ENCODE measurements around the gene ARFIP2.
A peak's percentile ranks its signal among the peaks of the same experiment; 100 is the strongest.

Gene ARFIP2

DNA sequence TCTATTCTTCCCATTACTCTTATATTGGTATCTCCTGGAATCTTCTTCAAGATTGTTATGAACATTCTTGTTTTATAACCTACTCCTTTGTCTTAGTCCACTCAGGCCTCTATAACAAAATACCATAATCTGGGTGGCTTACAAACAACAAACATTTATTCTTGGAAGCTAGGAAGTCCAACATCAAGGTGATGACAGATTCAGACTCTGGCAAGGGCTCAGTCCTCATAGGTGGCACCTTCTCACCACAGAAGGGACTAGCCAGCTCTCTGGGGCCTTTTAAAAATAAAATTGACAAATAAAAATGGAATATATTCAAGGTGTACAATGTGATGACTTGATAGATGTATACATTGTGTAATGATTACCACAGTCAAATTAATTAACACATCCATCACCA is 35.7 kb upstream of the ARFIP2 start:
- H3K27ac ChIP-seq, result no peak overlapping the region
- TF ChIP-seq, protein P1, sequence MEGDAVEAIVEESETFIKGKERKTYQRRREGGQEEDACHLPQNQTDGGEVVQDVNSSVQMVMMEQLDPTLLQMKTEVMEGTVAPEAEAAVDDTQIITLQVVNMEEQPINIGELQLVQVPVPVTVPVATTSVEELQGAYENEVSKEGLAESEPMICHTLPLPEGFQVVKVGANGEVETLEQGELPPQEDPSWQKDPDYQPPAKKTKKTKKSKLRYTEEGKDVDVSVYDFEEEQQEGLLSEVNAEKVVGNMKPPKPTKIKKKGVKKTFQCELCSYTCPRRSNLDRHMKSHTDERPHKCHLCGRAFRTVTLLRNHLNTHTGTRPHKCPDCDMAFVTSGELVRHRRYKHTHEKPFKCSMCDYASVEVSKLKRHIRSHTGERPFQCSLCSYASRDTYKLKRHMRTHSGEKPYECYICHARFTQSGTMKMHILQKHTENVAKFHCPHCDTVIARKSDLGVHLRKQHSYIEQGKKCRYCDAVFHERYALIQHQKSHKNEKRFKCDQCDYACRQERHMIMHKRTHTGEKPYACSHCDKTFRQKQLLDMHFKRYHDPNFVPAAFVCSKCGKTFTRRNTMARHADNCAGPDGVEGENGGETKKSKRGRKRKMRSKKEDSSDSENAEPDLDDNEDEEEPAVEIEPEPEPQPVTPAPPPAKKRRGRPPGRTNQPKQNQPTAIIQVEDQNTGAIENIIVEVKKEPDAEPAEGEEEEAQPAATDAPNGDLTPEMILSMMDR (conservative IDR thresholded peaks at IDR 0.05), result no peak

DNA sequence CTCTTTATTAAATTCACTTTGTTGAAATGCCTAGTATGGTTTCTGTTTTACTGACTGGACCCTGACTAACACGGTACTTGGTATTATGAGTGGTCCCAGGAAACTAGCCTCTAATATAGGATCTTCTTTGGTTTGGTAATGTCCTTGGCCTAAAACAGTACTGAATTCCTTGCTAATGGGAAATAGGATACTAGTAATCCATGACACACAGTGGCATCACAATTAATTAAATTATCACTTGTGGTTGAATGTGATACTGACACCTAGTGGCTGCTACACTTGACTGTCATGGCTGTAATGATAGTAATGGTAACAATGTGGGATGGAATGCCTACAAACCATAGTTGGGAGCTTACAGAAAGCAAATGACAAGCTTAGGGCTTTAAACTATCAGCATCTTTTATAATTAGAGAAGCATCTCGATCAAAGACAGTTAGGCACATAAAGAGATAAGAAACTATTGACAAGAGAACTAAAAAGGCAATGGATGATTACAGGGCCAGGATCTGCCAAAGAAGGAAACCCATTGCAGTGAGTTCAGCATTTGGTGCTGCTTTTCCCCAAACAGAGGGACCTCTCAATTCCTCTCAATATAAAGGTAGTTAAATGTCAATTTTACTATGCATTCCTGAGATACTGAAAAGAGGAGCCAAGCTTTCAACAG is 24.6 kb upstream of the ARFIP2 start:
- TF ChIP-seq, protein P1 (conservative IDR thresholded peaks at IDR 0.05), result peak; percentile 90
- H3K27ac ChIP-seq, result no peak overlapping the region

DNA sequence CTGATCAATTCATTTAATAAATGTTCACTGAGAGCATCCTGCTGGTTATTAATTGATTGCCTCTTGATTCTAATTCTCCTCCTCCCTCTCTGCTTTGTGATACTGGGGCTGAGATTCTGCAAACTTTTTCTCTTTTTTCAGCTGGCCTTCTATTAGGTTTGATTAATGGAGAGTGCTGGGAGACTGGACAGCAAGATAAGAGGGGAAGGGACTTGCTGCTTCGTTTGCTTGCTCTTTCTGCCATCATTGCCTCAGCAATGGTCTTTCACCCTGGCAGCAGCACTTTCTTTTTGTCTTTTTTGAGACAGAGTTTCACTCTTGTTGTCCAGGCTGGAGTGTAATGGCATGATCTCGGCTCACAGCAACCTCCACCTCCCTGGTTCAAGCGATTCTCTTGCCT is 23.0 kb upstream of the ARFIP2 start:
- H3K27ac ChIP-seq, result no peak overlapping the region
- TF ChIP-seq, protein P1 (conservative IDR thresholded peaks at IDR 0.05), result no peak

DNA sequence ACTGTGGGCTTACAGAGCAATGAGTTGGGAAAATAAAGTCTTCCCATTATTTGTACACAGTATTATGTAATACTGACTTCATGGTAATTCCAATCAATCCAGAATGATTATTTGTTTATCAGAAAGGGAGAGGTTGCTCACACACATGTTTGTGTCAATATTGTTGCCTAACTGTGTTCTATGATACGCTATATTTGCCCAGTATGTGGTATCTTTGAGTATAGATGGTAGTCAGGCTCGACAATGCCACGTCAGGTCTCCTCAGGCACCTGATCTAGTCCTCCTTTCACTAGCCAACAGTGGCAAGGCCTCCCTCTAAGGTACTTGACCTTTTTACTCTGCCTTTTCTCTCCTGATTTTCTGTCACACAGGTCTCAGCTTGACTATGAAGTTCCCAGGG is 21.3 kb upstream of the ARFIP2 start:
- no peak overlapping the region for H3K27ac ChIP-seq
- TF ChIP-seq, protein P1 (conservative IDR thresholded peaks at IDR 0.05), result no peak

- TF ChIP-seq, protein P1 (conservative IDR thresholded peaks at IDR 0.05), result no peak
- H3K27ac ChIP-seq, result no peak overlapping the region
Observed at GRCh38 chr11:6498544-6498943, 17.4 kb upstream of the ARFIP2 start.

- TF ChIP-seq, protein P1 (conservative IDR thresholded peaks at IDR 0.05), result no peak
- H3K27ac ChIP-seq, result no peak overlapping the region
Observed at GRCh38 chr11:6498121-6498520, 17.0 kb upstream of the ARFIP2 start.

DNA sequence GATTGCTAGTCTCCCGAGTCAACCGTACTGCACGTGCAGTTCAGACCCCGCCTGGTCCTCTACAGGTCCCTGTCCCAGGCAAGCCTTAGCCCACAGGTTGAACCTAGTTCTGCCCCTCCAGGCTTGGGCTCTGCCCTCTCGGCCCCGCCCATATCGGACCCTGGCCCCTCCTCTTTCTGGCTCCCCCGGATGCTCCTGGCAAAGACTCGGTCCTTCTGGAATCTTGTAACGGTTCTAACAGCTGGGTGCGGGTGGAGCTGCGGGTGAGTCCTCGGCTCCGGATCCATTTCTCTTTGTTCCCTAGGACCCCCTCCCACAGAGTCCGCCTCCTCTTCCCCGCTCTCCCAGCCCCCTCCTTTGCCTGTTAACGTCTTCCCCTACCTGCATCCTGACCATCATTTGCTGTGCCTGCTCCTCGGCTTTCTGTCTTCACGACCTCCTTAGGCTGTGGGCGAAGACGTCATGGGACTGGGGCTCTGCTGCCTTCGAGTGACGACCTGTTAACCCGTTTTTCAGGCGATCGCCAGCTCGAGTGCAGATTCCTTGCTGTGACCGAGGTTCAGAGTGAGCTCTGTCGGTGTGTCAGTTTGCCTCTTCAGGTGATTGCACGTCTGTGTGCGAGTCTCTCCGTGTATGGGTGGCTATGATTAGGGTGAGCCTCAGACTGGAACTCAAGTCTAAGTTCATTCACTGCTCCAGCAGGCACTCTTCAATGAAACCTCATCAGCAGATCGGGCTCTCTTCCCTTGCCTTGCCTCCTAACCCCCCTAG is 16.1 kb upstream of the ARFIP2 start, which contains the start of gene DNHD1:
DNHD1 (plus strand) TSS at position 212 of the 771 bp plus-strand sequence. CDS start 936 bp downstream, outside the sequence.
- TF ChIP-seq, protein P1 (conservative IDR thresholded peaks at IDR 0.05), result no peak
- H3K27ac ChIP-seq, result no peak within 1 kb of the TSS

Measured in VCaP (cell line).